NK-92 (cell line): ENCODE data around the gene NMB.
"Not testable (repeated sequence)": the region's sequence is repeated elsewhere in the genome, so short reads cannot be mapped to it uniquely, and the experiment has no call there.

Source experiments
- DNase-seq: peaks from one replicate; lab custom pipeline; 2025; ENCODE audit not compliant: unreplicated experiment; lab: John Stamatoyannopoulos, UW

The NMB gene

GRCh38 chr15:84658080-84658787 lies at the start of gene NMB:
TSS of gene NMB (minus strand) at chr15:84658199. CDS start at chr15:84658152, 47 bp downstream.
- peak; percentile 19 for DNase-seq

- DNase-seq, result no peak
Measured at GRCh38 chr15:84703808-84704207, 45.8 kb upstream of the NMB start.

GRCh38 chr15:84702961-84703482 lies 45.0 kb upstream of the NMB start:
- DNase-seq, result no peak

GRCh38 chr15:84699538-84700191 lies 41.7 kb upstream of the NMB start:
- DNase-seq, result no peak

- DNase-seq, result no peak
Measured at GRCh38 chr15:84697236-84697990, 39.4 kb upstream of the NMB start.

- DNase-seq, result no peak
Measured at GRCh38 chr15:84696757-84697156, 38.8 kb upstream of the NMB start.

GRCh38 chr15:84690342-84690741 lies 32.3 kb upstream of the NMB start:
- no peak for DNase-seq

- DNase-seq, result no peak
Measured at GRCh38 chr15:84689858-84690257, 31.9 kb upstream of the NMB start.

- DNase-seq, result not testable (repeated sequence)
Measured at GRCh38 chr15:84686446-84686845, 28.4 kb upstream of the NMB start.

- no peak for DNase-seq
Measured at GRCh38 chr15:84685304-84685703, 27.3 kb upstream of the NMB start.

GRCh38 chr15:84684092-84684491 lies 26.1 kb upstream of the NMB start:
- no peak for DNase-seq

GRCh38 chr15:84681831-84682230 lies 23.8 kb upstream of the NMB start:
- no peak for DNase-seq

GRCh38 chr15:84671211-84671610 lies 13.2 kb upstream of the NMB start:
- no peak for DNase-seq

- DNase-seq, result no peak
Measured at GRCh38 chr15:84669726-84670125, 11.7 kb upstream of the NMB start.

- DNase-seq, result no peak
Measured at GRCh38 chr15:84668221-84668982, 10.4 kb upstream of the NMB start.

- no peak for DNase-seq
Measured at GRCh38 chr15:84666373-84666772, 8.4 kb upstream of the NMB start.

- no peak for DNase-seq
Measured at GRCh38 chr15:84661001-84661400, 3.0 kb upstream of the NMB start.

- no peak for DNase-seq
Measured at GRCh38 chr15:84659904-84660781, 2.1 kb upstream of the NMB start.

- DNase-seq, result no peak
Measured at GRCh38 chr15:84658788-84659411, 901 bp upstream of the NMB start.

- DNase-seq, result no peak
Measured at GRCh38 chr15:84657748-84658079, 285 bp downstream of the NMB start.
